ENCODE results near the gene S100A9.
A peak's percentile ranks its signal among the peaks of the same experiment; 100 is the strongest.

- TF ChIP-seq POLR2A (IDR thresholded peaks at IDR 0.05) = no peak
- TF ChIP-seq CTCF (IDR thresholded peaks at IDR 0.05 in 8 of 11, conservative IDR thresholded peaks at IDR 0.05 in 3 of 11) = peak; percentile 23 to 82 (median 59)
Observed at GRCh38 chr1:153404768-153405167, 47.1 kb downstream of the S100A9 start.
